PFSK-1 (cell line): ENCODE measurements around the gene LCN6.

Experiments
- TAF1 ChIP-seq: IDR thresholded peaks from 2 replicates; pipeline ENCODE4 v1.6.1; 2012; ENCODE audit warnings: low read length, control low read depth, borderline replicate concordance; ENCODE audit not compliant: insufficient read depth
- TF ChIP-seq, protein P1 (sequence below), 2 experiments: IDR thresholded peaks; 2 replicates each; pipeline versions ENCODE4 v1.6.1 to v1.8.0; 2011 to 2012; ENCODE audit warnings: low read depth in 2 of 2, low read length in 2 of 2, control low read depth in 1 of 2, inconsistent platforms in 1 of 2, mild to moderate bottlenecking in 1 of 2, moderate library complexity in 1 of 2; ENCODE audit not compliant: insufficient read depth in 1 of 2

DNA sequence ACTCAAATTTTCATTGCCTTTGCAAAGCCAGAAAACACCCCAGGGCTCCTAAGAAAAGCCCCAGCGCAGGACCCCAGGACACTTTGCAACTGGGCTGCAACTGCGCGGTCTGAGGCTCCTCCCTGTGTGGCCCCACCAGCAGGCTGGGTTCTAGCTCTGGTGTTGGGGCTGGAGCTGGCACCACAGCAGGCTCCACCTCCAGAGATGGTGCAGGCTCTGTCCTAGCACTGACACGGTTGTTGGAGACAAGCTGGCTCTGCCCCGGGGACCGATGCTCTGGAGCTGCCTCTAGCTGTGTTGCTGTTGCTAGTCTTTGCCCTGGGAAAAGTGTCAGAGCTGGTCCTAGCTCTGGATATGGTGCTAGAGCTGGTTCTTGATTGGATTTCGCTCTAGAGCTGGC is 19.2 kb downstream of the LCN6 start:
- 0 out of 2 replicates have a peak, but pooled peaks have one; percentile 46 for TF ChIP-seq TAF1
- TF ChIP-seq, protein P1, sequence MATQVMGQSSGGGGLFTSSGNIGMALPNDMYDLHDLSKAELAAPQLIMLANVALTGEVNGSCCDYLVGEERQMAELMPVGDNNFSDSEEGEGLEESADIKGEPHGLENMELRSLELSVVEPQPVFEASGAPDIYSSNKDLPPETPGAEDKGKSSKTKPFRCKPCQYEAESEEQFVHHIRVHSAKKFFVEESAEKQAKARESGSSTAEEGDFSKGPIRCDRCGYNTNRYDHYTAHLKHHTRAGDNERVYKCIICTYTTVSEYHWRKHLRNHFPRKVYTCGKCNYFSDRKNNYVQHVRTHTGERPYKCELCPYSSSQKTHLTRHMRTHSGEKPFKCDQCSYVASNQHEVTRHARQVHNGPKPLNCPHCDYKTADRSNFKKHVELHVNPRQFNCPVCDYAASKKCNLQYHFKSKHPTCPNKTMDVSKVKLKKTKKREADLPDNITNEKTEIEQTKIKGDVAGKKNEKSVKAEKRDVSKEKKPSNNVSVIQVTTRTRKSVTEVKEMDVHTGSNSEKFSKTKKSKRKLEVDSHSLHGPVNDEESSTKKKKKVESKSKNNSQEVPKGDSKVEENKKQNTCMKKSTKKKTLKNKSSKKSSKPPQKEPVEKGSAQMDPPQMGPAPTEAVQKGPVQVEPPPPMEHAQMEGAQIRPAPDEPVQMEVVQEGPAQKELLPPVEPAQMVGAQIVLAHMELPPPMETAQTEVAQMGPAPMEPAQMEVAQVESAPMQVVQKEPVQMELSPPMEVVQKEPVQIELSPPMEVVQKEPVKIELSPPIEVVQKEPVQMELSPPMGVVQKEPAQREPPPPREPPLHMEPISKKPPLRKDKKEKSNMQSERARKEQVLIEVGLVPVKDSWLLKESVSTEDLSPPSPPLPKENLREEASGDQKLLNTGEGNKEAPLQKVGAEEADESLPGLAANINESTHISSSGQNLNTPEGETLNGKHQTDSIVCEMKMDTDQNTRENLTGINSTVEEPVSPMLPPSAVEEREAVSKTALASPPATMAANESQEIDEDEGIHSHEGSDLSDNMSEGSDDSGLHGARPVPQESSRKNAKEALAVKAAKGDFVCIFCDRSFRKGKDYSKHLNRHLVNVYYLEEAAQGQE (IDR thresholded peaks at IDR 0.05; ENCODE audit: insufficient read depth in 1 of 2, low read depth in 2 of 2, low read length in 2 of 2) = no peak
